GM18511 (cell line): ENCODE measurements around the gene SLC28A1.
A peak's percentile ranks its signal among the peaks of the same experiment; 100 is the strongest.
"Not testable (repeated sequence)": the region's sequence is repeated elsewhere in the genome, so short reads cannot be mapped to it uniquely, and the experiment has no call there.

Experiments
- ATAC-seq: cut with Tn5 transposase; IDR thresholded peaks from one replicate; pipeline ENCODE4 v1.9.1; 2021; ENCODE audit warnings: mild to moderate bottlenecking, moderate library complexity; ENCODE audit not compliant: unreplicated experiment

Gene SLC28A1

GRCh38 chr15:84961707-84962106 lies 77.2 kb downstream of the SLC28A1 start:
- no peak for ATAC-seq

- no peak for ATAC-seq
Measured at GRCh38 chr15:84962955-84963354, 78.5 kb downstream of the SLC28A1 start.

- ATAC-seq = no peak
Measured at GRCh38 chr15:84967380-84967779, 82.9 kb downstream of the SLC28A1 start.

- ATAC-seq = no peak
Measured at GRCh38 chr15:84968301-84968700, 83.8 kb downstream of the SLC28A1 start.

- ATAC-seq = no peak
Measured at GRCh38 chr15:84969257-84969656, 84.8 kb downstream of the SLC28A1 start.

GRCh38 chr15:84970843-84971242 lies 86.4 kb downstream of the SLC28A1 start:
- ATAC-seq = no peak

- ATAC-seq = no peak
Measured at GRCh38 chr15:84973492-84974460, 89.3 kb downstream of the SLC28A1 start.

- no peak for ATAC-seq
Measured at GRCh38 chr15:84975871-84976351, 91.4 kb downstream of the SLC28A1 start.

- no peak for ATAC-seq
Measured at GRCh38 chr15:84976746-84977345, 92.4 kb downstream of the SLC28A1 start.

- ATAC-seq = no peak
Measured at GRCh38 chr15:84979651-84980050, 95.2 kb downstream of the SLC28A1 start.

- peak; percentile 64 for ATAC-seq
Measured at GRCh38 chr15:84980196-84981053, 96.0 kb downstream of the SLC28A1 start.

- peak; percentile 67 for ATAC-seq
Measured at GRCh38 chr15:84981054-84981710, 96.7 kb downstream of the SLC28A1 start.

GRCh38 chr15:84981711-84982300 lies 97.3 kb downstream of the SLC28A1 start, which contains the start of gene PDE8A:
PDE8A (plus strand) TSS chr15:84981856; CDS start chr15:84982163, 307 bp downstream.
- ATAC-seq = peak; percentile 24

GRCh38 chr15:84982301-84982920 lies 97.9 kb downstream of the SLC28A1 start:
- ATAC-seq = no peak

- ATAC-seq = no peak
Measured at GRCh38 chr15:84983294-84983693, 98.8 kb downstream of the SLC28A1 start.

GRCh38 chr15:84983711-84984110 lies 99.2 kb downstream of the SLC28A1 start:
- ATAC-seq = no peak

GRCh38 chr15:84985158-84985557 lies 100.7 kb downstream of the SLC28A1 start:
- no peak for ATAC-seq

GRCh38 chr15:84987351-84987750 lies 102.9 kb downstream of the SLC28A1 start:
- ATAC-seq = not testable (repeated sequence)

- no peak for ATAC-seq
Measured at GRCh38 chr15:84987949-84988624, 103.6 kb downstream of the SLC28A1 start.
